ENCODE data around the gene NTM. TPM values are rescaled to one million over a fixed set of nuclear protein-coding genes. Genes with fewer than 3 reads are reported as not detected.

NTM gene
- total and polyA plus RNA-seq, 2 donors (not counting 3 experiments of a cell fraction or from before 2014, with no cell fraction given): 1.00 to 1.1 TPM

DNA sequence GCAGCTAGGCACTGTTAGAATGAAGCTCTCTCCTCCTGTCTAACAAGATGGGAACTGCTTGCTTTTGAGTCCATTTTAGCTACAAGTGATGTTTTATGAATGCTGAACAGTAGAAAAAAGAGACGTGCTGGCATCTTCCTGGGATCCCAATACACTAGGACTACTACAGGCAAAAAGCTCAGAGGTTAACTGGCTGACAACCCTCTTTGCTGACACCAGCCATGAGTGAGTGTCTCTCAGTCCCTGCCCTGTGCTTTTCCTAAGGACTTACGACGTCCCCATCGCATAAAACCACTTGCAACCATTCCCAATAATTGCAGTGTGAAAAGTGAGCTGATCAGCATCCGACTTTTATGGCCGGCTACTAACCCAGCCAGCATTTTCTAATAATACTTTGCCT lies 213.5 kb downstream of the NTM start:
- FAIRE-seq: no peak
- no peak overlapping the region for H2AFZ ChIP-seq (ENCODE audit: low read depth, low read length)
- no peaks in the 10 kb centered on the region for H4K20me1 ChIP-seq (replicated peaks; ENCODE audit: control insufficient read depth, extremely low read depth, insufficient read depth, low read length)
- ChIA-PET CTCF (no interaction called here), POLR2A (no interaction called here)
- no peaks in the 10 kb centered on the region for H3K36me3 ChIP-seq (ENCODE audit: control insufficient read depth in 2 of 2, extremely low read depth in 1 of 2, insufficient read depth in 2 of 2, low read length in 2 of 2)
- no peaks in the 10 kb centered on the region for H3K9me1 ChIP-seq (replicated peaks; ENCODE audit: control insufficient read depth, extremely low read depth, insufficient read depth, low read length)
- intact Hi-C loops (cut with micrococcal nuclease): loop anchor here (5.0 kb wide), 1 partner anchor 88 kb away; no protein-coding TSS in a partner anchor
- TF ChIP-seq MYC (IDR thresholded peaks at IDR 0.05; ENCODE audit: low read depth, low read length) (no peak), POLR2A (IDR thresholded peaks at IDR 0.05; ENCODE audit: low read depth, low read length) (no peak)
- dilution Hi-C loops (cut with MboI; ENCODE audit: extremely low pct_ligation_motif_present, low sequenced_read_pairs): no loop called here
- BruUV-seq (replicated peaks): no TSS peak
- H3K4me1 ChIP-seq (ENCODE audit: control insufficient read depth, extremely low read depth, insufficient read depth, low read length): no peaks in the 10 kb centered on the region
- no peaks in the 10 kb centered on the region for H3K27me3 ChIP-seq (ENCODE audit: control insufficient read depth in 2 of 2, insufficient read depth in 2 of 2, low read length in 2 of 2)
- no peaks in the 10 kb centered on the region for H3K9me3 ChIP-seq (replicated peaks; ENCODE audit: control insufficient read depth, insufficient read depth, low read length)
- DNase-seq (ENCODE audit: low read depth, low spot score): no peak
- no peak overlapping the region for H3K4me2 ChIP-seq (ENCODE audit: insufficient read depth, low read length)
- H3K27ac ChIP-seq (ENCODE audit: insufficient read depth, low read depth, low read length): no peak overlapping the region
- H3K79me2 ChIP-seq (ENCODE audit: control insufficient read depth, insufficient read depth, low read length): no peaks in the 10 kb centered on the region
- H3K4me3 ChIP-seq (replicated peaks in 1 of 3; ENCODE audit: insufficient read depth in 1 of 3, low read depth in 1 of 3, low read length in 3 of 3): no peak overlapping the region
- no peak overlapping the region for H3K9ac ChIP-seq (replicated peaks; ENCODE audit: extremely low read depth, insufficient read depth, low read length)

- no TSS peak for BruUV-seq (replicated peaks)
- H3K9me1 ChIP-seq (replicated peaks; ENCODE audit: control insufficient read depth, extremely low read depth, insufficient read depth, low read length): no peaks in the 10 kb centered on the region
- H3K9ac ChIP-seq (replicated peaks; ENCODE audit: extremely low read depth, insufficient read depth, low read length): no peak overlapping the region
- CTCF ChIA-PET: no interaction called here
- H3K27me3 ChIP-seq (ENCODE audit: control insufficient read depth in 2 of 2, insufficient read depth in 2 of 2, low read length in 2 of 2): no peaks in the 10 kb centered on the region
- no peaks in the 10 kb centered on the region for H3K4me1 ChIP-seq (ENCODE audit: control insufficient read depth, extremely low read depth, insufficient read depth, low read length)
- no peak for DNase-seq (ENCODE audit: low read depth, low spot score)
- POLR2A ChIA-PET: no interaction called here
- no peak for FAIRE-seq
- TF ChIP-seq MYC (IDR thresholded peaks at IDR 0.05; ENCODE audit: low read depth, low read length) (no peak), FOS (IDR thresholded peaks at IDR 0.05; ENCODE audit: borderline replicate concordance, insufficient read depth, low read length) (no peak), EZH2 (IDR thresholded peaks at IDR 0.05; ENCODE audit: borderline replicate concordance, low read depth, low read length, severe bottlenecking) (no peak), GATA2 (IDR thresholded peaks at IDR 0.05; ENCODE audit: insufficient read depth, insufficient read length, low read depth, low read length) (no peak), POLR2A (IDR thresholded peaks at IDR 0.05; ENCODE audit: low read depth, low read length) (no peak), POLR2AphosphoS5 (IDR thresholded peaks at IDR 0.05; ENCODE audit: insufficient read depth, low read depth, low read length) (no peak), JUN (IDR thresholded peaks at IDR 0.05; ENCODE audit: borderline replicate concordance, insufficient read depth, insufficient read length, low read depth) (no peak)
- TF ChIP-seq, protein P1, sequence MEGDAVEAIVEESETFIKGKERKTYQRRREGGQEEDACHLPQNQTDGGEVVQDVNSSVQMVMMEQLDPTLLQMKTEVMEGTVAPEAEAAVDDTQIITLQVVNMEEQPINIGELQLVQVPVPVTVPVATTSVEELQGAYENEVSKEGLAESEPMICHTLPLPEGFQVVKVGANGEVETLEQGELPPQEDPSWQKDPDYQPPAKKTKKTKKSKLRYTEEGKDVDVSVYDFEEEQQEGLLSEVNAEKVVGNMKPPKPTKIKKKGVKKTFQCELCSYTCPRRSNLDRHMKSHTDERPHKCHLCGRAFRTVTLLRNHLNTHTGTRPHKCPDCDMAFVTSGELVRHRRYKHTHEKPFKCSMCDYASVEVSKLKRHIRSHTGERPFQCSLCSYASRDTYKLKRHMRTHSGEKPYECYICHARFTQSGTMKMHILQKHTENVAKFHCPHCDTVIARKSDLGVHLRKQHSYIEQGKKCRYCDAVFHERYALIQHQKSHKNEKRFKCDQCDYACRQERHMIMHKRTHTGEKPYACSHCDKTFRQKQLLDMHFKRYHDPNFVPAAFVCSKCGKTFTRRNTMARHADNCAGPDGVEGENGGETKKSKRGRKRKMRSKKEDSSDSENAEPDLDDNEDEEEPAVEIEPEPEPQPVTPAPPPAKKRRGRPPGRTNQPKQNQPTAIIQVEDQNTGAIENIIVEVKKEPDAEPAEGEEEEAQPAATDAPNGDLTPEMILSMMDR (IDR thresholded peaks at IDR 0.05; ENCODE audit: extremely low read depth in 1 of 2, insufficient read depth in 1 of 2, low read depth in 1 of 2, low read length in 2 of 2): no peak
- TF ChIP-seq, protein P2, sequence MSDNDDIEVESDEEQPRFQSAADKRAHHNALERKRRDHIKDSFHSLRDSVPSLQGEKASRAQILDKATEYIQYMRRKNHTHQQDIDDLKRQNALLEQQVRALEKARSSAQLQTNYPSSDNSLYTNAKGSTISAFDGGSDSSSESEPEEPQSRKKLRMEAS (IDR thresholded peaks at IDR 0.05; ENCODE audit: insufficient read depth, insufficient read length): no peak
- intact Hi-C loops (cut with micrococcal nuclease) (loop anchor here (5.0 kb wide), 1 partner anchor 87 kb away; no protein-coding TSS in a partner anchor), dilution Hi-C loops (cut with MboI; ENCODE audit: extremely low pct_ligation_motif_present, low sequenced_read_pairs) (no loop called here)
- H2AFZ ChIP-seq (ENCODE audit: low read depth, low read length): no peak overlapping the region
- H3K36me3 ChIP-seq (ENCODE audit: control insufficient read depth in 2 of 2, extremely low read depth in 1 of 2, insufficient read depth in 2 of 2, low read length in 2 of 2): no peaks in the 10 kb centered on the region
- H3K9me3 ChIP-seq (replicated peaks; ENCODE audit: control insufficient read depth, insufficient read depth, low read length): no peaks in the 10 kb centered on the region
- no peaks in the 10 kb centered on the region for H3K79me2 ChIP-seq (ENCODE audit: control insufficient read depth, insufficient read depth, low read length)
- no peak overlapping the region for H3K27ac ChIP-seq (ENCODE audit: insufficient read depth, low read depth, low read length)
- no peak overlapping the region for H3K4me3 ChIP-seq (replicated peaks in 1 of 3; ENCODE audit: insufficient read depth in 1 of 3, low read depth in 1 of 3, low read length in 3 of 3)
- no peak overlapping the region for H3K4me2 ChIP-seq (ENCODE audit: insufficient read depth, low read length)
- no peaks in the 10 kb centered on the region for H4K20me1 ChIP-seq (replicated peaks; ENCODE audit: control insufficient read depth, extremely low read depth, insufficient read depth, low read length)
Measured at GRCh38 chr11:131584785-131585592, 214.6 kb downstream of the NTM start.

Data from endothelial cell of umbilical vein (primary cell).